Stimulated activated CD8-positive, alpha-beta memory T cell treated with anti-CD3 and anti-CD28 coated beads, Interleukin-7, amount 100 ng/mL, for 4 hours (primary cell): ENCODE results near the gene CAPSL.
"Not testable (repeated sequence)": the region's sequence is repeated elsewhere in the genome, so short reads cannot be mapped to it uniquely, and the experiment has no call there.

ENCODE experiments used
- DNase-seq, 2 donors: peaks; one replicate each; pipeline ENCODE4 v3.0.0-alpha.2; 2020; ENCODE audit warnings: low read depth in 2 of 2

CAPSL gene

DNA sequence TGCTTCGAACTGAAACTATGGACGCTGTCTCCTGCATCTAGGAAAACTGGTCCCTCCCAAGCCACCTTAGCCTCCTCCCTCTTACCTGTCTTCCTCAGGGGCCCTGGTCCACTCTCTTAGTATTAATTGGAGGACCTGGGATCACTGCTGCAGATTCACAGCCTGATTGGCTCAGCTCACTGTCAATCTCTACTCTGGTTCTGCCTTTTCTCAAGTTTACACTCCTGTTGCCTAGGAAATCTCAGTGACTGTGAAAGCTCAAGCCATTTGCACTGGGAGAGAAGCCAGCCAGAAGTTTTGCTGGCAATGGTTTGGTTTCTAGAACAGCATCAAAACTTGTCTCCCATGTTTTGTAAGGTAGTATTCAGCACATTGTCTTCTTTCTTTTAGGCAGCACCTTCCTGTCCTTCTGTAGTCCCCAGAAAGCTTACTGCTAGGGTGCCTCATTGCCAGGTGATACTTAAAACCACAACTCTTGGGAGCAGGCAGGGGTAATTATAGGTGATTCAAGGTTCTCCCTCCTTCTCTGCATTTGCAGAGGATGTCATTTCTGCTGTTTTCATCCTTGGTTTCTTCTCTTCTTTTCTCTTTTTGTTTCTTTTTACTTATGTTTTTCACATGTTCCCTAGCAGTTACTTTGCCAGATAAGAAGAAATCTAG lies at the start of gene CAPSL:
Gene CAPSL, minus strand, starts transcription at position 55 of the 660 bp plus-strand sequence. CDS start 17,502 bp downstream, outside the sequence.
- no peak for DNase-seq

DNA sequence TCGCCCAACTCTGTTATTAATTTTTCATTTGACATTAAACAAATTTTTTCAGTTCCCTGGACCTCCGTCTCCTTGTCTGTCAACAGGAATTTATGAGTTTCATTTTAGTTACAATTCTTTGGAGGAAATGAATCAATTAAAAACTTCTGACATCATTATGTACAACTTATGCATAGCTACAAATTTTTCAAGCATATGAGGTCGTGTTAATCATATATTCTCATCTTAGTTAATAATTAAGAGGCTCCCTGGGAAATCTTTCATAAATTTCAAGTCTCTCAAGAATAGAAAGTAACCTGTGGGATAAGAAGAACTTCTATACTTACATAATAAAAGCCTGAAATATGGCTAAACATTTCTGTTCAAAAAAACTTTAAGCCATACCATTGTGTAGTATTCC lies 49.4 kb upstream of the CAPSL start:
- DNase-seq = no peak

- DNase-seq = no peak
These were observed 41.3 kb upstream of the CAPSL start for GRCh38 chr5:35979715-35980114.

DNA sequence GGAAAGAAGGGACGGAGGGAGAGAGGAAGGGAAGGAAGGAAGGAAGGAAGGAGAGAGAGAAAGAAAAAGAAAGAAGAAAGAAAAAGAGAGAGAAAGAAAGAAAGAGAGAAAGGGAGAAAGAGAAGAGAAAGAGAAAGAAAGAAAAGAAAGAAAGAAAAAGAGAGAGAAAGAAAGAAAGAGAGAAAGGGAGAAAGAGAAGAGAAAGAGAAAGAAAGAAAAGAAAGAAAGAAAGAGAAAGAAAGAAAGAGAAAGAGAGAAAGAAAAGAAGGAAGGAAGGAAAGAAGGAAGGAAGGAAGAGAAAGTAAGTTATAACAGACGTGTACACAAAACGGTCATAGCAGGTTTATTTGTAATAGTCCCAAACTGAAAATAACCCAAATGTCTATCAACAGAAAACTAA lies 38.4 kb upstream of the CAPSL start:
- DNase-seq = not testable (repeated sequence)

DNA sequence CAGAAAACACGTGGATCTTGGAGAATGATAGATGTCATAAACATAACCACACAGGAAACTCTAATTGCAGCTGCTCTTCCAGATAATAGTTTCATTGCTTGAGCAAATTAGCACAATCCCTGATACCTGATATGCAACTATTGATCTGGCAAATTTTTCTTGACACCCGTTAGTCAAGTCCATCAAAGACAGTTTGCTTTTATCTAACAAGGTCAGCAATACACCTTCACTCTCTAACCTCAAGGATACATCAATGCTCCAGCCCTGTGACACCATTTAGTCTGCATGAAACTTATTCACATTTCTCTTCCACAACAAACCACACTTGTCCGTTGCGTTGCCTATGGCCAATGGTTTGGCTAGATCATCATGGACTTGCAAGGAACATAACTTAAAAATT lies 36.1 kb upstream of the CAPSL start:
- DNase-seq = no peak

GRCh38 chr5:35971878-35972210 lies 33.4 kb upstream of the CAPSL start:
- DNase-seq = no peak

DNA sequence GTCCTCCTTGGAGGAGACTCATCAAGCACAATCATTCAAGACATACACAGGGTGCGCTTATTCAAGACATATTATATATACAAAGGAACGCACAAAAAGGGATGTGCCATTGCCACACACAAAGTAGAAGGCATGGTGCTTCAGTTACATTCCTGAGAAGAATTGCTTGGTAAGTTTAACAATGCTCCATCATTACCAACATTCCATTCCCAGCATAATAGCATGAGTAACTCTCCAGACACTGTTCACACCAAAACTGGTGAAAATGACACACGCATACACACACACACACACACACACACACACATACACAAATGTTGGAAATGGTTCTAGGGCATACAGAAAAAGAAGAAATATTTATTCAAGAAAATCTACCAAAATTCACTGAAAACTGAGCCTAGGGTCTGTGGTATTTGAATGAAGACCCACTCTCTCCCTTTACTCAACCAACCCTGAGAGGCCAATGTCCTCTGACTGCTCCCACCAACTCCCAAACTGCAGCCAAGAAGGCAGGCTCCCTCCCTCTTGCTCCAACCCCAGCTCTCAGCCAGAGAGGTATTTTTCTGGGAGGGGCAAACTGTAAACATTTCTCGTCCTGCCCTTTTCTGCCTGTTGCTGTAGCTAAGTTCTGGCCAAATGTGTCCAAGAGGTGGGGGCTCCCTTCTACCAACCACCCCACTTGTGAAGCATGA lies 32.9 kb upstream of the CAPSL start:
- no peak for DNase-seq

DNA sequence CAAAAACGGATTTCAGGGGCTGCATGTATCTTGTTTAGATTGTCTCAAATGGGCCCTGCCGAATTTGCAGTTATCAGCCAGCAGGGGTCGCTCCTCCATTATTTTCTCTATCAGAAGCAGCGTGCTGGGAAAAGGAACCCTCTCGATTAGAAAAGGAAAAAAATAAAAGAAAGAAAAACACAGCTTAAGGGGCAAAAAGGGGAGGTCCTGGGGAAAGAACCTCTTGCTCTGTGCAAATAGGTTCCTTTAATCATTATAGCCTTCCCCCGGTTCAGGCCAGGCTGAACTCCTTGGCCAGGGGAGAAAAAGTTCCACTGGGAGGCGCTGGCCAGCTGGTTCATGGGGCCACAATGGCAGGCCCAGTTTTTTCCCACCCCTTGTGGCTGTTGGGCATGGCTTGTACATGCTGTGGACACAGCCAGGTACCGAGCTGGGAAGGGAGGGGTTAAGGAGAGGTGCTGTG lies 25.0 kb upstream of the CAPSL start:
- no peak for DNase-seq

DNA sequence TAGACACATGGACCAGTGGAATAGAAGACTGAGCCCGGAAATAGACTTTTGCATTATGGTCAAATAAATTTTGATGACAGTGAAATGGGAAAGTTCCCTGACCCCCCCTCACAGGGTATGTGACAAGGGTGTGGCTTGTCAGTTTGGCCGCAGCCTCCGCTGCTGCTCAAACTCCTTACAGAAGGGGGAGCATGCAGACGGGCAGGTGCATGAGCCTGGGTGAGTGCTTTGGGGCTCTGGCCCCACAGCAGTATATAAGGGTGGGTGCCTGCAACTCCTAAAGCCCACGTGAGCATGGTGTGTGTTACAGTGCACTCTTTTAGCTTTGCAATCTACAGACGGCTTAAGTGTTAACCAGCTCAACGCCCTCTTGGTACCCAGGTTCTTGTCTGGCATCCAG lies 21.9 kb upstream of the CAPSL start:
- no peak for DNase-seq

- DNase-seq = no peak
These were observed 18.0 kb upstream of the CAPSL start for GRCh38 chr5:35956429-35956828.

GRCh38 chr5:35954175-35954574 lies 15.8 kb upstream of the CAPSL start:
- DNase-seq = peak in 1 of 2 donors; percentile 0

DNA sequence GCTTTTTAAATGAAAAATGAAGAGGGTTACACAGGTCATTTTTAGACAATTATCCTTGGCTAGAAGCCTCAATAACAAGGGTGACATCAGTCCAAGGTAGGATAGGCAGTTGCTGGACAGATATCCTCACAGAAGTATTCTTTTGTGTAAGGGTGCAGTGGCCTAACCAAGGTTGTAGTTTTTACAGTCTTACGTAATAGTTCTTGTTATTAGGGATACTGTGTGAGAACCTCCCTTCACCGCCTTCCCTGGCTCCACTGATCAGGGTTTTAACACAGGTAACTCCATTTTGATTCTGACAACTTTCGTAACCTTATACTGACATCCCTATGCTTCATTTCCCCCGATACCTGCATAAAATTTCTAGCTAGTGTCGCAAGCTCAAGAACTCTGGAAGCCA lies 8.7 kb upstream of the CAPSL start:
- no peak for DNase-seq

DNA sequence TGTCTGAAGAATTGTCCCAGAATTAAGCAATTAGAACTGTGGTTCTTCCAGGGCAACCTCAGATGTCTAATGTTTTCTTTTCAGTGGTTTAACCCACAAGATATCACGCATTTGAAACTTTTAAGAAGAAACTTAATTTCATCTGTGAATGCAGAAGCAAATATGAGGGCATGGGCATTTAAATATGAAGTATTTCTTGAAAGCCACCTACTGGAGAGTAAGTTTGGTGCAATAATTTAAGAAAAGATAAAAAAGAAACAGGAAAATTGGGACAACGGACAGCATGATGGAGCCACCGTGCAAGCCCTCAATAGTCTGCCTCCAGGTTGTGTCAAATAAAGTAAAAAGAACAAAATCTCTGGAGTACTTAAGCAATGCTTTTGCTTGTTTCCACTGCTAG lies 1.2 kb upstream of the CAPSL start:
- DNase-seq = no peak

- peak in 1 of 2 donors; percentile 33 for DNase-seq
These were observed 11.9 kb downstream of the CAPSL start for GRCh38 chr5:35926389-35927051.

- DNase-seq = peak; percentile 78 to 80
These were observed 13.3 kb downstream of the CAPSL start for GRCh38 chr5:35924950-35925722.

DNA sequence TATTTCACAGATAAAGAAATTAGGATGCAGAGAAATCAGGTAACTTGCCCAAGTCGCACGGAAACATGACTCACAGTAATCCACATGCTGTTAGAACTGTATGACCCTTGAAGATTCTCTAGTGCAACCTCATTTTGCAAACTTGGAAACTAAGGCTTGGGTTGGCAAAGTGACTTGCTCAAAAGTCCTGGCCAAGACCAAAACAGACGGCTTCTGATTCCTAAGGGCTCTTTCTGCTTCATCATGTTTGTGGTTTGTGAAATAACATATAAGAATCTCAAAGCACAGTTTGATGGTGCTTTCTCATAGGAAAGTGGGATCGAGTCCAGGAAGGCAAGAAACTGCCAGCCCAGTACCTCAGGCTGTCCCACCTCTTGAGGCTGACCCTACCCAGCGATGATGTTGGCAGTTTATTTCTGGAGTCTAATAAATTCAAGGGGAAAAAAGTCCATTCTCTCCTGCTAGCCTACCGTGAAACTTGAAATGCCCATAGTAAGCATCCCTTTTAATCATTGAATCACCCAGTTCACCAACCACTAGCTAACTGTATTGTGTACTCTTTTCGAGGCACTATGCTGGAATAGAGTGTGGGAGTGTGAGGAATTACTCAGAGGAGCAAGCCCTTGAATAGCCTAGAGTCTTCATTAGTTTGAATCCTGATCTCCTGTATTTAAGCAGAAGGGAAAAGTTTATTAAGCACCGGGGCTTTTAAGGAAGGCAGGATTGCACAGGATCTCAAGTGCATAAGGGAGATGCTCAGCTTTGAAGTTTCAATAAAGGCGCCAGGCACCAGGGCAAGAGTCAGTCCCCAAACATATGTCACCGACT lies 14.1 kb downstream of the CAPSL start:
- DNase-seq = no peak

- DNase-seq = no peak
These were observed 16.0 kb downstream of the CAPSL start for GRCh38 chr5:35922468-35922867.

DNA sequence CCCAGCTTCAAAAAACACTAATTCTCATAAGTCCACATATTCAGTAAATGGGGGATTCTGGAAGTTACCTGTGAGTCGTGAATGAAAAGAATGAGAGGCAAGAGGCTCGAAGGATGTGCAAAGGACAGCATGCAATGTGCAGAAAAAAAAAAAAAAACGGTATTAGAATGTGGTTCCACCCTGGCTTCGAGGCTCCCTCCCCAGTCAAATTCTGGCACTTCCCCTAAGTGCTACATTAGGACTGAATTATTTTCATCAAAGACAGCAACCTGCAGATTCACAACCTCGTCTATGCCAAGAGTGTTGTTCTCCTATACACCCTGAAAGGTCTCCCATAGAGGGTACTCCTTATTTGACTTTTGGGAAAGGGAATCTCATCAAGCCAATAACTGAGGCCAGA lies 16.5 kb downstream of the CAPSL start:
- DNase-seq = no peak

GRCh38 chr5:35920890-35921289 lies 17.5 kb downstream of the CAPSL start:
- DNase-seq = no peak

- DNase-seq = no peak
These were observed 19.2 kb downstream of the CAPSL start for GRCh38 chr5:35919191-35919590.

DNA sequence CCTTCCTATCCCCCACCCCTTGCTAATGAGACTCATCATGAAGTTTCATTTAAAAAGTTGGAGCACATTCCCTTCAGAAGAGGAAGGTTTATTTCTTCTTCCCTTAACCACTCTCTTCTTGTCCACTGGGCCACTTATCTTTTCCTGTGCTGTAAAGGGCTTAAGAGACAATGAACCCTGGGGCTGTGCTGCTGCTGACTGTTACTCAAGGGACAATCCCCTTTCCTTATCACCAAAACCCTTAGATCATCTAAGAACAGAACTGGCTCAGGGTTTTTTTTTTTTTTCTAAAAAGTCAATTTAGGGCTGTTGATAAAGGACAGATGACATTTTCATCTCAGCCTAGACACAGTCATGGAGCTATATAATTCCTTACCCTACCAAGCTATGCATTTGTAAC lies 29.6 kb downstream of the CAPSL start:
- no peak for DNase-seq
